Kidney epithelial cell (primary cell): ENCODE results near the gene KCNG2. TPM values are rescaled to one million over a fixed set of nuclear protein-coding genes. Genes with fewer than 3 reads are reported as not detected.

Experiments used
- DNase-seq: peaks from one replicate; pipeline ENCODE4 v3.0.0-alpha.2; 2010; ENCODE audit warnings: low read depth
- H3K27me3 ChIP-seq: 2 replicates; pipeline ENCODE4 v1.6.0; 2011; ENCODE audit warnings: low read length; ENCODE audit not compliant: control insufficient read depth, insufficient read depth
- H3K36me3 ChIP-seq: 2 replicates; pipeline ENCODE4 v1.5.1; 2011; ENCODE audit warnings: low read length; ENCODE audit not compliant: control insufficient read depth, insufficient read depth
- H3K4me3 ChIP-seq: 2 replicates; pipeline ENCODE4 v1.5.1; 2011; ENCODE audit warnings: low read depth, mild to moderate bottlenecking, control low read depth, low read length
- CTCF ChIP-seq: IDR thresholded peaks from 2 replicates; pipeline ENCODE4 v1.5.1; 2011; ENCODE audit warnings: mild to moderate bottlenecking, moderate library complexity, low read length, control low read depth, inconsistent platforms; ENCODE audit not compliant: insufficient read depth, poor library complexity, severe bottlenecking
- total RNA-seq: library from RNA; depleted of rRNA; stranded (reverse); fragments of >200 nt; gene quantifications from 2 replicates; pipeline ENCODE4 v1.2.3, GENCODE V29; 2015

KCNG2 gene
- total RNA-seq, 1 donor from 2014 or later, result not detected

- DNase-seq, result no peak
- Histone ChIP-seq H3K36me3 (no peaks in the 10 kb centered on the region), H3K4me3 (no peak overlapping the region), H3K27me3 (peaks cover 52% of the 10 kb centered on the region)
- no peak for TF ChIP-seq CTCF
These were observed 734 bp downstream of the KCNG2 start for GRCh38 chr18:79798346-79798998.

GRCh38 chr18:79798999-79799370 is 1.2 kb downstream of the KCNG2 start:
- no peak for DNase-seq
- Histone ChIP-seq H3K4me3 (no peak overlapping the region), H3K36me3 (no peaks in the 10 kb centered on the region), H3K27me3 (peaks cover 53% of the 10 kb centered on the region)
- TF ChIP-seq CTCF, result no peak

GRCh38 chr18:79799619-79800370 is 2.1 kb downstream of the KCNG2 start:
- H3K27me3 ChIP-seq, result peaks cover 56% of the 10 kb centered on the region
- TF ChIP-seq CTCF, result no peak

GRCh38 chr18:79800371-79801180 is 2.8 kb downstream of the KCNG2 start:
- no peak for TF ChIP-seq CTCF
- Histone ChIP-seq H3K4me3 (no peak overlapping the region), H3K27me3 (peaks cover 56% of the 10 kb centered on the region), H3K36me3 (no peaks in the 10 kb centered on the region)
- DNase-seq, result no peak

More at GRCh38 chr18:79799619-79800370, 2.1 kb downstream of the KCNG2 start:
- DNase-seq, result no peak
- Histone ChIP-seq H3K36me3 (no peaks in the 10 kb centered on the region), H3K4me3 (no peak overlapping the region)

- DNase-seq, result no peak
- TF ChIP-seq CTCF, result no peak
- Histone ChIP-seq H3K4me3 (no peak overlapping the region), H3K36me3 (no peaks in the 10 kb centered on the region), H3K27me3 (peaks cover 56% of the 10 kb centered on the region)
These were observed 3.5 kb downstream of the KCNG2 start for GRCh38 chr18:79801217-79801616.
